Body of pancreas (tissue), 4 donors: Measurements from ENCODE around the gene PPDPF.

Experiments used
- POLR2A ChIP-seq, 3 donors: fragments of 450-650 bp; IDR thresholded peaks; one replicate each; pipeline ENCODE4 v1.6.1; 2016; ENCODE audit warnings: antibody characterized with exemption in 3 of 3, mild to moderate bottlenecking in 2 of 3
- TF ChIP-seq, protein P1 (sequence below), 7 experiments: fragments of 450-650 bp in 4 of 7; fragments of 200-600 bp in 3 of 7; sonication (generic) in 3 of 7; IDR thresholded peaks; one replicate each; pipeline ENCODE4 v1.5.1; 2016 to 2019; ENCODE audit warnings: antibody characterized with exemption in 7 of 7

DNA sequence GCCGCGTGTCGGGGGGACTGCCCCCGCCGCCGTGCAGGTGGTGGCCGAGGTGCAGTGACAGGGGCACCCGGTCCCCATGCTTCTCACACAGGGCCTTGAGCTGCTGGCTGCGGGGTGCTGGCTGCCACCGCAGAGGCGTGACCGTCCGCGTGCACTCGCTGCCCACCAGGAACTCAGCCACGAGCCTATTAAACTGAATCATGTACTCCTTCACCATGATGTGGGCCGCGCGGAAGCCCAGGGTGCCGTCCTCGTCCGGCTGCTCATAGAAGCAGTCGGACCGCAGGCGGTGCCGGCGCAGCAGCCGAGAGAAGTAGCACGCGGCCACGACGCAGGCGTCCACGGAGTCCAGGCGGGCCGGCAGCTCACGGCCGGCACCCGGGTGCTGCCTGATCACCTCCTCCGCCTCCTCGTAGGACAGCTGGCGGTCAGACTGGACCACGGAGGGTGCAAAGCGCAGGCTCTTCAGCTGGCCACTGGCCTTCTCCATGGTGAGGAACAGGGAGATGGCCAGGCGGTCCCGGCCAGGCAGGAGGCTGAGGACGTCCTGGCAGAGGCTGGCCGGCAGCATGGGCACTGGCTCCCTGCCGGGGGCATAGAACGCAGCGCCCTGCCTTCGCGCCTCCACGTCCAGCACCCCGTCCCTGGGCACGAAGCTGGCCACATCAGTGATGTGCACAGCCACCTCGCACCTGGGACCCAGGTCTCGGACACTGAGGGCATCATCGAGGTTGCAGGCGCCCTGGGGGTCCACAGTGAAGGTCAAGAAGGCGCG is 43.7 kb downstream of the PPDPF start:
- TF ChIP-seq, protein P1, sequence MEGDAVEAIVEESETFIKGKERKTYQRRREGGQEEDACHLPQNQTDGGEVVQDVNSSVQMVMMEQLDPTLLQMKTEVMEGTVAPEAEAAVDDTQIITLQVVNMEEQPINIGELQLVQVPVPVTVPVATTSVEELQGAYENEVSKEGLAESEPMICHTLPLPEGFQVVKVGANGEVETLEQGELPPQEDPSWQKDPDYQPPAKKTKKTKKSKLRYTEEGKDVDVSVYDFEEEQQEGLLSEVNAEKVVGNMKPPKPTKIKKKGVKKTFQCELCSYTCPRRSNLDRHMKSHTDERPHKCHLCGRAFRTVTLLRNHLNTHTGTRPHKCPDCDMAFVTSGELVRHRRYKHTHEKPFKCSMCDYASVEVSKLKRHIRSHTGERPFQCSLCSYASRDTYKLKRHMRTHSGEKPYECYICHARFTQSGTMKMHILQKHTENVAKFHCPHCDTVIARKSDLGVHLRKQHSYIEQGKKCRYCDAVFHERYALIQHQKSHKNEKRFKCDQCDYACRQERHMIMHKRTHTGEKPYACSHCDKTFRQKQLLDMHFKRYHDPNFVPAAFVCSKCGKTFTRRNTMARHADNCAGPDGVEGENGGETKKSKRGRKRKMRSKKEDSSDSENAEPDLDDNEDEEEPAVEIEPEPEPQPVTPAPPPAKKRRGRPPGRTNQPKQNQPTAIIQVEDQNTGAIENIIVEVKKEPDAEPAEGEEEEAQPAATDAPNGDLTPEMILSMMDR (IDR thresholded peaks at IDR 0.05): no peak
- no peak for TF ChIP-seq POLR2A (IDR thresholded peaks at IDR 0.05)
